Right lobe of liver (tissue), 4 donors: ENCODE results near the gene EML4.

Experiments used
- CTCF ChIP-seq, 4 donors: fragments of 200-600 bp in 3 of 4; fragments of 450-650 bp in 1 of 4; IDR thresholded peaks; one replicate each; pipeline versions ENCODE4 v1.5.1 to v1.8.0; 2016 to 2022; ENCODE audit warnings: antibody characterized with exemption in 4 of 4, mild to moderate bottlenecking in 2 of 4
- POLR2A ChIP-seq: fragments of 450-650 bp; IDR thresholded peaks from one replicate; pipeline ENCODE4 v1.6.1; 2017; ENCODE audit warnings: antibody characterized with exemption, mild to moderate bottlenecking
- donor health status: DM: no; HTN: no; CAD: no.
- donor health status: DM: no; HTN: no; CAD: no.
- donor health status: DM: no; HTN: yes; CAD: no.

- TF ChIP-seq POLR2A (no peak), CTCF (IDR thresholded peaks at IDR 0.05) (no peak)
These were observed 56.4 kb downstream of the EML4 start for GRCh38 chr2:42225573-42225972.
